ENCODE data around the gene XPNPEP1.

DNA sequence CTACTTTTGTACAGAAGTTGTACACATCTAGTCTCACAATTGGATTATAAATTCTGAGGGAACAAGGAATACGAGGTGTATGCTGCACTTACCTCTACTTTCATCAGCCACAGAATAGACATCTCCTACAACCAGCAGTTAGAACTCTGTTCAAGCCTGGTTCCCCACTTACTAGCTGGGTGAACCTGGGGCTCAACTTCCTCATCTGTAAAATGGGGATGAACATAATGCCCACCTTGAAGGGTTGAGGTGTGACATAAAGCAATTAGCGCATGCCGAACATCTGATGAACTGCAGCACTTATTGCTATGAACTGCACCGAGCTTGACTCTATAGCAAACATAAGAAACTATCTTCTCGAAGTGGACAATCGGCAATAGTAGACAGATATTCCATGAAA, 25.3 kb downstream of the XPNPEP1 start:
- TF ChIP-seq, protein P1, sequence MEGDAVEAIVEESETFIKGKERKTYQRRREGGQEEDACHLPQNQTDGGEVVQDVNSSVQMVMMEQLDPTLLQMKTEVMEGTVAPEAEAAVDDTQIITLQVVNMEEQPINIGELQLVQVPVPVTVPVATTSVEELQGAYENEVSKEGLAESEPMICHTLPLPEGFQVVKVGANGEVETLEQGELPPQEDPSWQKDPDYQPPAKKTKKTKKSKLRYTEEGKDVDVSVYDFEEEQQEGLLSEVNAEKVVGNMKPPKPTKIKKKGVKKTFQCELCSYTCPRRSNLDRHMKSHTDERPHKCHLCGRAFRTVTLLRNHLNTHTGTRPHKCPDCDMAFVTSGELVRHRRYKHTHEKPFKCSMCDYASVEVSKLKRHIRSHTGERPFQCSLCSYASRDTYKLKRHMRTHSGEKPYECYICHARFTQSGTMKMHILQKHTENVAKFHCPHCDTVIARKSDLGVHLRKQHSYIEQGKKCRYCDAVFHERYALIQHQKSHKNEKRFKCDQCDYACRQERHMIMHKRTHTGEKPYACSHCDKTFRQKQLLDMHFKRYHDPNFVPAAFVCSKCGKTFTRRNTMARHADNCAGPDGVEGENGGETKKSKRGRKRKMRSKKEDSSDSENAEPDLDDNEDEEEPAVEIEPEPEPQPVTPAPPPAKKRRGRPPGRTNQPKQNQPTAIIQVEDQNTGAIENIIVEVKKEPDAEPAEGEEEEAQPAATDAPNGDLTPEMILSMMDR (IDR thresholded peaks at IDR 0.05), result no peak
- TF ChIP-seq EP300 (IDR thresholded peaks at IDR 0.05; ENCODE audit: borderline replicate concordance in 1 of 2, low read depth in 1 of 2, low read length in 1 of 2) (no peak), RAD21 (IDR thresholded peaks at IDR 0.05; ENCODE audit: low read length) (no peak), JUND (IDR thresholded peaks at IDR 0.05) (no peak), REST (IDR thresholded peaks at IDR 0.05; ENCODE audit: low read depth, low read length) (no peak), MXI1 (IDR thresholded peaks at IDR 0.05; ENCODE audit: low read depth, low read length) (no peak), SIN3A (IDR thresholded peaks at IDR 0.05; ENCODE audit: borderline replicate concordance, low read depth, low read length) (no peak), NRF1 (IDR thresholded peaks at IDR 0.05; ENCODE audit: low read depth, low read length) (no peak), GATA2 (CRISPR knock-in tag; IDR thresholded peaks at IDR 0.05) (no peak), POLR2AphosphoS5 (IDR thresholded peaks at IDR 0.05; ENCODE audit: low read depth, low read length) (no peak), TEAD4 (IDR thresholded peaks at IDR 0.05; ENCODE audit: borderline replicate concordance, insufficient read depth) (no peak), YY1 (IDR thresholded peaks at IDR 0.05; ENCODE audit: low read depth) (no peak), CHD2 (IDR thresholded peaks at IDR 0.05; ENCODE audit: low read length, partially characterized antibody) (no peak), EZH2phosphoT487 (IDR thresholded peaks at IDR 0.05; ENCODE audit: borderline replicate concordance, low read depth) (no peak)

Data from SK-N-SH (cell line).